Neural cell (in vitro differentiated cells): Measurements from ENCODE around the gene CBX8.

ENCODE experiments used
- CTCF ChIP-seq: fragments of 450-650 bp; IDR thresholded peaks from 2 replicates; pipeline ENCODE4 v1.5.1; 2014; ENCODE audit warnings: antibody characterized with exemption, mild to moderate bottlenecking, moderate library complexity; ENCODE audit not compliant: poor library complexity, severe bottlenecking
- EZH2 ChIP-seq: fragments of 200-600, 300-800 bp; shearing (Covaris generic), sonication (generic); IDR thresholded peaks from 2 replicates; pipeline ENCODE4 v1.6.1; 2014; ENCODE audit warnings: antibody characterized with exemption, low read length, borderline replicate concordance, mild to moderate bottlenecking; ENCODE audit not compliant: insufficient read depth, poor library complexity, severe bottlenecking
- POLR2AphosphoS5 ChIP-seq: IDR thresholded peaks from 2 replicates; pipeline ENCODE4 v1.6.1; 2012
- TAF1 ChIP-seq: IDR thresholded peaks from 2 replicates; pipeline ENCODE4 v1.6.1; 2012; ENCODE audit warnings: low read depth

- no peak for TF ChIP-seq CTCF
- no peak for TF ChIP-seq EZH2
- no peak for TF ChIP-seq TAF1
- TF ChIP-seq POLR2AphosphoS5 = no peak
Measured at GRCh38 chr17:79819085-79819484, 22.2 kb upstream of the CBX8 start.
